ENCODE data around the gene MLLT10. TPM values are rescaled to one million over a fixed set of nuclear protein-coding genes. Genes with fewer than 3 reads are reported as not detected.
"Not testable (repeated sequence)": the region's sequence is repeated elsewhere in the genome, so short reads cannot be mapped to it uniquely, and the experiment has no call there.

Gene MLLT10
- total RNA-seq, 1 donor from 2014 or later, result 39.0 TPM

- no peak overlapping the region for H3K27ac Mint-ChIP-seq (ENCODE audit: unreplicated experiment)
- no peak overlapping the region for H3K4me3 Mint-ChIP-seq (ENCODE audit: unreplicated experiment)
- DNase-seq (ENCODE audit: low spot score), result no peak
- H3K27me3 Mint-ChIP-seq (ENCODE audit: low read depth), result no peaks in the 10 kb centered on the region
- H3K36me3 Mint-ChIP-seq (ENCODE audit: low read depth), result peaks cover 36% of the 10 kb centered on the region
- TF ChIP-seq, protein P1, sequence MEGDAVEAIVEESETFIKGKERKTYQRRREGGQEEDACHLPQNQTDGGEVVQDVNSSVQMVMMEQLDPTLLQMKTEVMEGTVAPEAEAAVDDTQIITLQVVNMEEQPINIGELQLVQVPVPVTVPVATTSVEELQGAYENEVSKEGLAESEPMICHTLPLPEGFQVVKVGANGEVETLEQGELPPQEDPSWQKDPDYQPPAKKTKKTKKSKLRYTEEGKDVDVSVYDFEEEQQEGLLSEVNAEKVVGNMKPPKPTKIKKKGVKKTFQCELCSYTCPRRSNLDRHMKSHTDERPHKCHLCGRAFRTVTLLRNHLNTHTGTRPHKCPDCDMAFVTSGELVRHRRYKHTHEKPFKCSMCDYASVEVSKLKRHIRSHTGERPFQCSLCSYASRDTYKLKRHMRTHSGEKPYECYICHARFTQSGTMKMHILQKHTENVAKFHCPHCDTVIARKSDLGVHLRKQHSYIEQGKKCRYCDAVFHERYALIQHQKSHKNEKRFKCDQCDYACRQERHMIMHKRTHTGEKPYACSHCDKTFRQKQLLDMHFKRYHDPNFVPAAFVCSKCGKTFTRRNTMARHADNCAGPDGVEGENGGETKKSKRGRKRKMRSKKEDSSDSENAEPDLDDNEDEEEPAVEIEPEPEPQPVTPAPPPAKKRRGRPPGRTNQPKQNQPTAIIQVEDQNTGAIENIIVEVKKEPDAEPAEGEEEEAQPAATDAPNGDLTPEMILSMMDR (IDR thresholded peaks at IDR 0.05), result no peak
- peaks cover 26% of the 10 kb centered on the region for H3K4me1 Mint-ChIP-seq (ENCODE audit: low read depth)
- H3K9me3 Mint-ChIP-seq (ENCODE audit: low read depth), result no peaks in the 10 kb centered on the region
Observed at GRCh38 chr10:21552638-21553037, 18.6 kb downstream of the MLLT10 start.

DNA sequence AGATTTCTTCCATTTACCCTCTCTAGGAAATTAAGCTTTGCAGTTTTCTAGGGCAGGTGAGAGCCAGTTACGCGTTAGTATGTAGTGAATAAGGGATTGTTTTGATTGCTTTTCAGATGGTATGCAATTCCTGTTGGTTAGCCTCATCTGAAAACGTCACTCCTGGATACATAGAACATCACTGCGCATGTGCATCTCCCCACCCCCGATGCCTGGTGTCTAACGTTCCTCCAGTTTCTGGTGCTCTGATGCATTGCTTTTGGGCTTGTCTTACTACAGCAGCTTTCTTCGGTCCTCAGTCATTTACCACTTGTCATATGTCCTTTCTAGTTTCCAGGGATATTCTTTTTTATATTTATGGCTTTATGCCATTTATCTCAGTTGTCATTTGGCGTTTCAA lies 22.5 kb downstream of the MLLT10 start:
- H3K9me3 Mint-ChIP-seq (ENCODE audit: low read depth), result no peaks in the 10 kb centered on the region
- H3K4me3 Mint-ChIP-seq (ENCODE audit: unreplicated experiment), result no peak overlapping the region
- H3K4me1 Mint-ChIP-seq (ENCODE audit: low read depth), result peaks cover 13% of the 10 kb centered on the region
- TF ChIP-seq, protein P1 (IDR thresholded peaks at IDR 0.05), result no peak
- H3K27ac Mint-ChIP-seq (ENCODE audit: unreplicated experiment), result no peak overlapping the region
- H3K36me3 Mint-ChIP-seq (ENCODE audit: low read depth), result peaks cover 36% of the 10 kb centered on the region
- H3K27me3 Mint-ChIP-seq (ENCODE audit: low read depth), result no peaks in the 10 kb centered on the region
- no peak for DNase-seq (ENCODE audit: low spot score)

- H3K27ac Mint-ChIP-seq (ENCODE audit: unreplicated experiment); DNase-seq (ENCODE audit: low spot score); H3K27me3 Mint-ChIP-seq (ENCODE audit: low read depth); H3K4me3 Mint-ChIP-seq (ENCODE audit: unreplicated experiment); H3K9me3 Mint-ChIP-seq (ENCODE audit: low read depth): not testable (repeated sequence)
- H3K4me1 Mint-ChIP-seq (ENCODE audit: low read depth), result peaks cover 11% of the 10 kb centered on the region
- H3K36me3 Mint-ChIP-seq (ENCODE audit: low read depth), result peaks cover 32% of the 10 kb centered on the region
Observed at GRCh38 chr10:21558984-21559383, 25.0 kb downstream of the MLLT10 start.

GRCh38 chr10:21570761-21571521 lies 36.9 kb downstream of the MLLT10 start:
- no peak for DNase-seq (ENCODE audit: low spot score)
- no peaks in the 10 kb centered on the region for H3K9me3 Mint-ChIP-seq (ENCODE audit: low read depth)
- no peaks in the 10 kb centered on the region for H3K27me3 Mint-ChIP-seq (ENCODE audit: low read depth)
- H3K36me3 Mint-ChIP-seq (ENCODE audit: low read depth), result peaks cover 13% of the 10 kb centered on the region
- H3K27ac Mint-ChIP-seq (ENCODE audit: unreplicated experiment), result no peak overlapping the region
- TF ChIP-seq, protein P1 (IDR thresholded peaks at IDR 0.05), result no peak
- H3K4me1 Mint-ChIP-seq (ENCODE audit: low read depth), result peaks cover 40% of the 10 kb centered on the region
- no peak overlapping the region for H3K4me3 Mint-ChIP-seq (ENCODE audit: unreplicated experiment)

DNA sequence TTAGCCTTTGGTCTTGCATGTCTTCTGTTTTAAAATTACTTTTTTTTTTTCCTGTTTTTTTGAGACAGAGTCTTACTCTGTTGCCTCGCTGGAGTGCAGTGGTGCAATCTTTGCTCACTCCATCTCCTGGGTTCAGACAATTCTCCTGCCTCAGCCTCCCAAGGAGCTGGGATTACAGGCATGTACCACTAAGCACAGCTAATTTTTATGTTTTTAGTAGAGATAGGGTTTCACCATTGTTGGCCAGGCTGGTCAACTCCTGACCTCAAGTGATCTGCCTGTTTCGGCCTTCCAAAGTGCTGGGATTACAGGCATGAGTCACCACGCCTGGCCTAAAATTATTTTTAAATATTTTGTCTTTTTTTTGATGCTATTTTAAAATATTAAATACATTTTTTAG lies 38.5 kb downstream of the MLLT10 start:
- Mint-ChIP-seq H3K27me3 (ENCODE audit: low read depth) (no peaks in the 10 kb centered on the region), H3K4me3 (ENCODE audit: unreplicated experiment) (no peak overlapping the region), H3K27ac (ENCODE audit: unreplicated experiment) (peak overlapping the region; percentile 84), H3K4me1 (ENCODE audit: low read depth) (peaks cover 35% of the 10 kb centered on the region), H3K36me3 (ENCODE audit: low read depth) (peaks cover 12% of the 10 kb centered on the region), H3K9me3 (ENCODE audit: low read depth) (no peaks in the 10 kb centered on the region)
- TF ChIP-seq, protein P1 (IDR thresholded peaks at IDR 0.05), result no peak
- DNase-seq (ENCODE audit: low spot score), result no peak

- not testable (repeated sequence) for H3K27ac Mint-ChIP-seq (ENCODE audit: unreplicated experiment); H3K27me3 Mint-ChIP-seq (ENCODE audit: low read depth)
- H3K36me3 Mint-ChIP-seq (ENCODE audit: low read depth), result peaks cover 12% of the 10 kb centered on the region
Observed at GRCh38 chr10:21574514-21574913, 40.5 kb downstream of the MLLT10 start.

More at GRCh38 chr10:21574514-21574913, 40.5 kb downstream of the MLLT10 start:
- H3K9me3 Mint-ChIP-seq (ENCODE audit: low read depth); H3K4me3 Mint-ChIP-seq (ENCODE audit: unreplicated experiment); DNase-seq (ENCODE audit: low spot score): not testable (repeated sequence)
- H3K4me1 Mint-ChIP-seq (ENCODE audit: low read depth), result peaks cover 43% of the 10 kb centered on the region
